A673 (cell line): ENCODE data around the gene UBL7. TPM values are rescaled to one million over a fixed set of nuclear protein-coding genes. Genes with fewer than 3 reads are reported as not detected.

Source experiments
- BruUV-seq: library from RNA; stranded (reverse); fragments of 400-500 nt; replicated peaks from 2 replicates; lab custom pipeline; 2021; lab: Mats Ljungman, UMichigan
- CTCF ChIA-PET: fragments of 300-600 bp; sonication (Branson Sonifier 250); formaldehyde crosslinking; loops from one replicate; lab custom pipeline; 2022; ENCODE audit warnings: antibody characterized with exemption; lab: Charles Lee
- POLR2A ChIA-PET: fragments of 300-600 bp; sonication (Branson Sonifier 250); formaldehyde crosslinking; loops from one replicate; lab custom pipeline; 2022; ENCODE audit warnings: antibody characterized with exemption; ENCODE audit not compliant: low non-redundant PET; lab: Charles Lee
- DNase-seq: peaks from one replicate; pipeline ENCODE4 v3.0.0-alpha.2; 2015; ENCODE audit warnings: low spot score
- H3K27ac ChIP-seq: fragments of 200-600 bp; sonication (generic); 2 replicates; pipeline ENCODE4 v1.5.1; 2016; ENCODE audit warnings: mixed run types, low read depth, mild to moderate bottlenecking, mixed read lengths, antibody characterized with exemption, low read length; ENCODE audit not compliant: poor library complexity, severe bottlenecking
- H3K27me3 ChIP-seq: fragments of 200-600 bp; sonication (generic); replicated peaks from 2 replicates; pipeline ENCODE4 v1.6.1; 2017; ENCODE audit warnings: mixed run types, low read depth, mild to moderate bottlenecking, mixed read lengths, antibody characterized with exemption, low read length; ENCODE audit not compliant: insufficient read depth, poor library complexity
- H3K36me3 ChIP-seq: fragments of 200-600 bp; sonication (generic); 2 replicates; pipeline ENCODE4 v1.6.1; 2016; ENCODE audit warnings: mixed run types, mild to moderate bottlenecking, mixed read lengths, antibody characterized with exemption, low read length; ENCODE audit not compliant: insufficient read depth, poor library complexity, severe bottlenecking
- H3K4me1 ChIP-seq: fragments of 200-600 bp; sonication (generic); 2 replicates; pipeline ENCODE4 v1.6.1; 2017; ENCODE audit warnings: mixed run types, mild to moderate bottlenecking, mixed read lengths, antibody characterized with exemption, low read length; ENCODE audit not compliant: insufficient read depth, poor library complexity, severe bottlenecking
- H3K4me3 ChIP-seq: fragments of 200-600 bp; sonication (generic); 2 replicates; pipeline ENCODE4 v1.5.1; 2016; ENCODE audit warnings: low read depth, mixed run types, mild to moderate bottlenecking, mixed read lengths, low read length; ENCODE audit not compliant: poor library complexity, severe bottlenecking
- H3K9me3 ChIP-seq: fragments of 200-600 bp; sonication (generic); 2 replicates; pipeline ENCODE4 v1.6.1; 2016; ENCODE audit warnings: mixed run types, low read depth, mild to moderate bottlenecking, mixed read lengths, antibody characterized with exemption, low read length; ENCODE audit not compliant: poor library complexity, severe bottlenecking
- EZH2 ChIP-seq: fragments of 200-600 bp; sonication (generic); IDR thresholded peaks from 2 replicates; pipeline ENCODE4 v1.6.1; 2017; ENCODE audit warnings: borderline replicate concordance, low read depth, mild to moderate bottlenecking, mixed read lengths, antibody characterized with exemption, low read length; ENCODE audit not compliant: poor library complexity, severe bottlenecking
- intact Hi-C: fragments of 100-400 bp; cut with micrococcal nuclease; formaldehyde crosslinking; loops from one replicate; pipeline ENCODE4 v1.10.0; 2022; ENCODE audit not compliant: unreplicated experiment
- total RNA-seq: library from RNA; stranded (reverse); gene quantifications from 2 replicates; pipeline ENCODE4 v1.2.3, GENCODE V29; 2021
- TF ChIP-seq, protein P1 (sequence below): fragments of 300-800, 200-600 bp; sonication (generic); conservative IDR thresholded peaks from 2 replicates; pipeline ENCODE4 v1.5.1; 2017; ENCODE audit warnings: low read depth, mild to moderate bottlenecking, antibody characterized with exemption, low read length, moderate library complexity, mixed read lengths

UBL7 gene
- total RNA-seq, 1 experiment from 2014 or later: 72.5 TPM

DNA sequence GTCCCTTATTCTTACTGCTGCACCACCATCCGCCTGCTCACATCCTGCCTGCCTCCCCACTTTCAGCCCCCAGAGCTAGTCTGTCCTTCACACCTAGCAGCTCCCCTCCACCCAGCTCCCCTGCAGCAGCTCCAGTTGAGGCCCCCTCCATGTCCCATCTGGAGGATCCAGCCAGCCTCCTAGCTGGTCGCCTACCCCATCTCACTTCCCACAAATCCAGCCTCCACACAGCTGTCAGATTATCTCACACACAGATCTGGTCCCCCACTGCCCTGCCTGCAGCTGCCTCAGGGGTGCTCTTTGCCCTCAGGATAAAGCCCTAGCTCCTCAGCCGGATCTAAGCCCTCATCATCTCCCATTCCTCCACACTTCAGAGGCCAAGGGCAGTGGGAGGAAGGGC lies 18.4 kb downstream of the UBL7 start:
- CTCF ChIA-PET: no interaction called here

DNA sequence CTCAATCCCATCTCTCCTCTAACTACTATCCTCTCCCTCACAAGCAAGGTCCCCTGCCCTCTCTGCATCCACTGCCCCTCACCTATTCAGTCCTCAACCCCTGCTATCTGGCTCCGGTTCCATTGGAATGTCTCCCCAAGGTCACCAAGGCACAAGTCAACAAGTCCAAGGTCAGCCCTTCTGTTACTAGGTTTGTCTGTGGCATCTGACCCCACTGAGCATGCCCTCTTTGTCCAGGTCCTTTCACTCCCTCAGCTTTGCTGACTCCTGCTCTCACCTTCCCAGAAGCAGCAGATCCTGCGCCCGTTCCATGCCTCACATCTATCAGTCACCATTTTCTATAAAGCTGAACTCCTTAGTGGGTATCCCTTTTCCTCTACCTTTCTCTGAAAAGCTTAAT lies 18.9 kb downstream of the UBL7 start:
- ChIA-PET CTCF (no interaction called here), POLR2A (no interaction called here)
- H3K4me3 ChIP-seq: no peak overlapping the region
- BruUV-seq: no TSS peak
- H3K36me3 ChIP-seq: no peaks in the 10 kb centered on the region
- no peaks in the 10 kb centered on the region for H3K9me3 ChIP-seq
- H3K27ac ChIP-seq: no peak overlapping the region
- no peaks in the 10 kb centered on the region for H3K4me1 ChIP-seq
- intact Hi-C loops: no loop called here
- TF ChIP-seq, protein P1, sequence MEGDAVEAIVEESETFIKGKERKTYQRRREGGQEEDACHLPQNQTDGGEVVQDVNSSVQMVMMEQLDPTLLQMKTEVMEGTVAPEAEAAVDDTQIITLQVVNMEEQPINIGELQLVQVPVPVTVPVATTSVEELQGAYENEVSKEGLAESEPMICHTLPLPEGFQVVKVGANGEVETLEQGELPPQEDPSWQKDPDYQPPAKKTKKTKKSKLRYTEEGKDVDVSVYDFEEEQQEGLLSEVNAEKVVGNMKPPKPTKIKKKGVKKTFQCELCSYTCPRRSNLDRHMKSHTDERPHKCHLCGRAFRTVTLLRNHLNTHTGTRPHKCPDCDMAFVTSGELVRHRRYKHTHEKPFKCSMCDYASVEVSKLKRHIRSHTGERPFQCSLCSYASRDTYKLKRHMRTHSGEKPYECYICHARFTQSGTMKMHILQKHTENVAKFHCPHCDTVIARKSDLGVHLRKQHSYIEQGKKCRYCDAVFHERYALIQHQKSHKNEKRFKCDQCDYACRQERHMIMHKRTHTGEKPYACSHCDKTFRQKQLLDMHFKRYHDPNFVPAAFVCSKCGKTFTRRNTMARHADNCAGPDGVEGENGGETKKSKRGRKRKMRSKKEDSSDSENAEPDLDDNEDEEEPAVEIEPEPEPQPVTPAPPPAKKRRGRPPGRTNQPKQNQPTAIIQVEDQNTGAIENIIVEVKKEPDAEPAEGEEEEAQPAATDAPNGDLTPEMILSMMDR: no peak
- TF ChIP-seq EZH2: no peak
- DNase-seq: no peak
- no peaks in the 10 kb centered on the region for H3K27me3 ChIP-seq

More for the DNA sequence above, 18.4 kb downstream of the UBL7 start:
- Histone ChIP-seq H3K27ac (no peak overlapping the region), H3K9me3 (no peaks in the 10 kb centered on the region), H3K4me3 (no peak overlapping the region), H3K36me3 (peaks cover 4% of the 10 kb centered on the region), H3K4me1 (no peaks in the 10 kb centered on the region), H3K27me3 (no peaks in the 10 kb centered on the region)
- no peak for DNase-seq
- intact Hi-C loops: no loop called here
- POLR2A ChIA-PET: no interaction called here
- no peak for TF ChIP-seq EZH2
- TF ChIP-seq, protein P1: no peak
- BruUV-seq: no TSS peak

DNA sequence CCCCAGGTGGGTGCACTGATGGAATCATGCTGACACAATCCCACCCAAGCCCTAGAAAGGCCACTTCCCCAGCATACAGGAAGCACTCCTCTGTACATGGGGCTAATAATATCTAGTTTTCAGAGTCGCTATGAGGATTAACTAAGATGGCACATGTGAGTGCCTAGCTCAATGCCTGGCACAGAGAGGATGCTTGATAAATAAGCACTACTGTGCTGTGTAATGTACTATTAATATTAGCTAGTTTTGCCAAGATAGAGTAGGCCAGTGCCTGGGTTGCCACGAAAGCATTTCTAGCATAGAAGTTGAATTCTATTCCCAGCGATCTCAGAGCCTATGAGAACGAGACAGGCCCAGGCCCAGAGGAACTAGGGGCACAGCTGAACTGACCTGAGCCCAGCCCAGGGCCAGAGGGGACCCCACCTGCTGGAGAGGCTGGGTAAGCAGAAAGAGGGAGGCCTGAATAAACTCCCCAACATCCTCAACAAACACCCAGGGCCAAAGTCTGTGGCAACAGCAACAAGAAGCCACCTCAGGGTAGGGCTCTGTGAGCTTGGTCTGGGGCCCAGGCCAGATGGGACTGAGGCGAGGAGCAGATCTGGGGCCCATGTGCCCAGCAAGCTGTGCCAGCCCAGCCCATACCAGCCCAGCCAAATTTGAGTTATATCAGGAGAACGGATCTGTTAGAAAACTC lies 19.6 kb downstream of the UBL7 start:
- no TSS peak for BruUV-seq

More for the DNA sequence above, 19.6 kb downstream of the UBL7 start:
- no peak for DNase-seq
- TF ChIP-seq EZH2: no peak
- TF ChIP-seq, protein P1: no peak
- no peaks in the 10 kb centered on the region for H3K9me3 ChIP-seq
- no peaks in the 10 kb centered on the region for H3K27me3 ChIP-seq
- intact Hi-C loops: no loop called here
- CTCF ChIA-PET: interaction anchor here (0.6 to 0.8 kb wide), 2 partner anchors 59 to 418 kb away, joined by 3 to 4 read pairs; no protein-coding TSS in a partner anchor
- H3K4me1 ChIP-seq: no peaks in the 10 kb centered on the region
- H3K27ac ChIP-seq: no peak overlapping the region
- H3K36me3 ChIP-seq: no peaks in the 10 kb centered on the region
- H3K4me3 ChIP-seq: no peak overlapping the region
- POLR2A ChIA-PET: no interaction called here
